HCT116 (cell line): ENCODE results near the gene BECN2.

Experiments
- CTCF ChIP-seq, 3 experiments: fragments of 200-600 bp in 1 of 3; sonication (generic) in 1 of 3; IDR thresholded peaks in 2 of 3; conservative IDR thresholded peaks in 1 of 3; 2 replicates each; pipeline ENCODE4 v1.5.1; 2012 to 2017; ENCODE audit warnings: low read depth in 2 of 3, low read length in 2 of 3, antibody characterized with exemption in 1 of 3, borderline replicate concordance in 1 of 3, control low read depth in 1 of 3, mild to moderate bottlenecking in 1 of 3, mixed read lengths in 1 of 3, mixed run types in 1 of 3, moderate library complexity in 1 of 3; ENCODE audit not compliant: insufficient read depth in 1 of 3
- ELF1 ChIP-seq: IDR thresholded peaks from 2 replicates; pipeline ENCODE4 v1.6.1; 2012; ENCODE audit warnings: low read depth, borderline replicate concordance
- MAX ChIP-seq: IDR thresholded peaks from 2 replicates; pipeline ENCODE4 v1.6.1; 2012
- POLR2A ChIP-seq: IDR thresholded peaks from 2 replicates; pipeline ENCODE4 v1.7.0; 2011; ENCODE audit warnings: borderline replicate concordance; ENCODE audit not compliant: insufficient read depth, insufficient read length; ENCODE audit errors: extremely low read depth
- POLR2AphosphoS5 ChIP-seq: IDR thresholded peaks from 2 replicates; pipeline ENCODE4 v1.6.1; 2011; ENCODE audit warnings: mild to moderate bottlenecking, low read depth, low read length, moderate library complexity
- REST ChIP-seq: IDR thresholded peaks from 2 replicates; pipeline ENCODE4 v1.6.1; 2012; ENCODE audit warnings: low read depth
- SIN3A ChIP-seq: IDR thresholded peaks from 2 replicates; pipeline ENCODE4 v1.6.1; 2012; ENCODE audit warnings: low read depth
- YY1 ChIP-seq: IDR thresholded peaks from 2 replicates; pipeline ENCODE4 v1.6.1; 2011; ENCODE audit warnings: low read length, low read depth, moderate library complexity, mild to moderate bottlenecking; ENCODE audit not compliant: insufficient replicate concordance; ENCODE audit errors: extremely low read depth
- ZNF274 ChIP-seq: fragments of 200-500 bp; sonication (Bioruptor generic); IDR thresholded peaks from 2 replicates; pipeline ENCODE4 v1.6.1; 2014; ENCODE audit warnings: mild to moderate bottlenecking, low read depth, low read length, inconsistent platforms

GRCh38 chr1:242004751-242005495 is 47.4 kb downstream of the BECN2 start:
- no peak for TF ChIP-seq YY1
- no peak for TF ChIP-seq REST
- no peak for TF ChIP-seq CTCF (IDR thresholded peaks at IDR 0.05 in 2 of 3, conservative IDR thresholded peaks at IDR 0.05 in 1 of 3; ENCODE audit: borderline replicate concordance in 1 of 3, insufficient read depth in 1 of 3, low read depth in 2 of 3, low read length in 2 of 3)
- no peak for TF ChIP-seq POLR2A
- no peak for TF ChIP-seq ELF1
- TF ChIP-seq SIN3A, result no peak
- TF ChIP-seq MAX, result no peak
- TF ChIP-seq POLR2AphosphoS5, result no peak
- TF ChIP-seq ZNF274, result no peak
